ENCODE results near the gene RCSD1.

RCSD1 gene

DNA sequence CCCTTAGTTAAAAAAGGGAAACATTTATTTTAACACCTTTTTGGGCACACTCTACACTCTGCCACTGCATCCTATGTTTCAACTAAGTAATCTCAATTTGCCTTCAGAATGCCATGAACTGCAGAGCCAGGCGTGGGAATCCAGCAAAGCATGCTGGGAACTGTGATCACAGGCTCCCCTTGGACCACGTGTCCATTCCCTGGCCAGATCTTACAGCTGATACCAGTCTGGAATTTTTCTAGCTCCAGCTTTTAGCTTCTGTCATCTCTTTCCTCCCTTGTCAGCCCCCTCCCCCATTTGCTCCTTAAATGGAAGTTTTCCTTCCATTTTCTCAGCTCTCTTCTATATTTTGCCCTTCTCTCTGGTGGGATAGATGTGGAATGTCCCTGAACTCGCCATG is 29.4 kb downstream of the RCSD1 start:
- peaks cover 24% of the 10 kb centered on the region for H4K20me1 ChIP-seq (ENCODE audit: control insufficient read depth, insufficient read depth, low read depth, low read length)
- H3K36me3 ChIP-seq (ENCODE audit: control insufficient read depth, low read length) = peaks cover 79% of the 10 kb centered on the region
- no peak overlapping the region for H3K27ac ChIP-seq (ENCODE audit: low read depth, low read length)
- H3K4me2 ChIP-seq (ENCODE audit: low read length) = no peak overlapping the region
- TF ChIP-seq, protein P1, sequence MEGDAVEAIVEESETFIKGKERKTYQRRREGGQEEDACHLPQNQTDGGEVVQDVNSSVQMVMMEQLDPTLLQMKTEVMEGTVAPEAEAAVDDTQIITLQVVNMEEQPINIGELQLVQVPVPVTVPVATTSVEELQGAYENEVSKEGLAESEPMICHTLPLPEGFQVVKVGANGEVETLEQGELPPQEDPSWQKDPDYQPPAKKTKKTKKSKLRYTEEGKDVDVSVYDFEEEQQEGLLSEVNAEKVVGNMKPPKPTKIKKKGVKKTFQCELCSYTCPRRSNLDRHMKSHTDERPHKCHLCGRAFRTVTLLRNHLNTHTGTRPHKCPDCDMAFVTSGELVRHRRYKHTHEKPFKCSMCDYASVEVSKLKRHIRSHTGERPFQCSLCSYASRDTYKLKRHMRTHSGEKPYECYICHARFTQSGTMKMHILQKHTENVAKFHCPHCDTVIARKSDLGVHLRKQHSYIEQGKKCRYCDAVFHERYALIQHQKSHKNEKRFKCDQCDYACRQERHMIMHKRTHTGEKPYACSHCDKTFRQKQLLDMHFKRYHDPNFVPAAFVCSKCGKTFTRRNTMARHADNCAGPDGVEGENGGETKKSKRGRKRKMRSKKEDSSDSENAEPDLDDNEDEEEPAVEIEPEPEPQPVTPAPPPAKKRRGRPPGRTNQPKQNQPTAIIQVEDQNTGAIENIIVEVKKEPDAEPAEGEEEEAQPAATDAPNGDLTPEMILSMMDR (IDR thresholded peaks at IDR 0.05; ENCODE audit: low read depth, low read length, poor library complexity, severe bottlenecking) = no peak
- TF ChIP-seq EZH2phosphoT487 (IDR thresholded peaks at IDR 0.05; ENCODE audit: borderline replicate concordance, low read length) = no peak
- no peak overlapping the region for H3K4me3 ChIP-seq (ENCODE audit: low read length)
- H3K9me2 ChIP-seq (replicated peaks; ENCODE audit: control insufficient read depth, low read length) = no peaks in the 10 kb centered on the region
- peaks cover 99% of the 10 kb centered on the region for H3K79me2 ChIP-seq (ENCODE audit: control insufficient read depth, low read length)
- no peaks in the 10 kb centered on the region for H3F3A ChIP-seq (ENCODE audit: control insufficient read depth, insufficient read depth)
- peaks cover 34% of the 10 kb centered on the region for H3K4me1 ChIP-seq (ENCODE audit: control insufficient read depth, low read length)
- H3K9me3 ChIP-seq (ENCODE audit: control insufficient read depth, insufficient read depth, low read length) = no peaks in the 10 kb centered on the region
- H3K27me3 ChIP-seq (ENCODE audit: control insufficient read depth, low read length) = no peaks in the 10 kb centered on the region

GRCh38 chr1:167659881-167660280 is 29.8 kb downstream of the RCSD1 start:
- no peak overlapping the region for H3K27ac ChIP-seq (ENCODE audit: low read depth, low read length)
- H3K27me3 ChIP-seq (ENCODE audit: control insufficient read depth, low read length) = no peaks in the 10 kb centered on the region
- H3K79me2 ChIP-seq (ENCODE audit: control insufficient read depth, low read length) = peaks cover 99% of the 10 kb centered on the region
- peaks cover 24% of the 10 kb centered on the region for H4K20me1 ChIP-seq (ENCODE audit: control insufficient read depth, insufficient read depth, low read depth, low read length)
- H3F3A ChIP-seq (ENCODE audit: control insufficient read depth, insufficient read depth) = no peaks in the 10 kb centered on the region
- H3K4me1 ChIP-seq (ENCODE audit: control insufficient read depth, low read length) = peaks cover 29% of the 10 kb centered on the region
- no peak overlapping the region for H3K4me3 ChIP-seq (ENCODE audit: low read length)
- H3K9me2 ChIP-seq (replicated peaks; ENCODE audit: control insufficient read depth, low read length) = no peaks in the 10 kb centered on the region
- TF ChIP-seq EZH2phosphoT487 (IDR thresholded peaks at IDR 0.05; ENCODE audit: borderline replicate concordance, low read length) = no peak
- TF ChIP-seq, protein P1 (IDR thresholded peaks at IDR 0.05; ENCODE audit: low read depth, low read length, poor library complexity, severe bottlenecking) = no peak
- H3K4me2 ChIP-seq (ENCODE audit: low read length) = no peak overlapping the region
- H3K9me3 ChIP-seq (ENCODE audit: control insufficient read depth, insufficient read depth, low read length) = no peaks in the 10 kb centered on the region
- peaks cover 79% of the 10 kb centered on the region for H3K36me3 ChIP-seq (ENCODE audit: control insufficient read depth, low read length)

- Histone ChIP-seq H4K20me1 (ENCODE audit: control insufficient read depth, insufficient read depth, low read depth, low read length) (peaks cover 21% of the 10 kb centered on the region), H3K4me3 (ENCODE audit: low read length) (no peak overlapping the region), H3K9me2 (replicated peaks; ENCODE audit: control insufficient read depth, low read length) (no peaks in the 10 kb centered on the region), H3K4me1 (ENCODE audit: control insufficient read depth, low read length) (peaks cover 39% of the 10 kb centered on the region), H3K9me3 (ENCODE audit: control insufficient read depth, insufficient read depth, low read length) (no peaks in the 10 kb centered on the region), H3K4me2 (ENCODE audit: low read length) (no peak overlapping the region), H3K36me3 (ENCODE audit: control insufficient read depth, low read length) (peaks cover 81% of the 10 kb centered on the region), H3K27me3 (ENCODE audit: control insufficient read depth, low read length) (no peaks in the 10 kb centered on the region), H3F3A (ENCODE audit: control insufficient read depth, insufficient read depth) (0 out of 2 replicates have a peak, but pooled peaks cover 2% of the 10 kb centered on the region), H3K27ac (ENCODE audit: low read depth, low read length) (no peak overlapping the region), H3K79me2 (ENCODE audit: control insufficient read depth, low read length) (peaks cover 100% of the 10 kb centered on the region)
- TF ChIP-seq, protein P1 (IDR thresholded peaks at IDR 0.05; ENCODE audit: low read depth, low read length, poor library complexity, severe bottlenecking) = no peak
- TF ChIP-seq EZH2phosphoT487 (IDR thresholded peaks at IDR 0.05; ENCODE audit: borderline replicate concordance, low read length) = no peak
Measured at GRCh38 chr1:167661527-167662426, 31.7 kb downstream of the RCSD1 start.

All from DOHH2 (cell line).